Measurements from ENCODE around the gene B9D2.
A peak's percentile ranks its signal among the peaks of the same experiment; 100 is the strongest.

B9D2 gene

GRCh38 chr19:41397086-41398049 lies 33.4 kb upstream of the B9D2 start, which contains the start of the genes BCKDHA and EXOSC5 (continued):
- TF ChIP-seq ZNF518A (tag by site-specific recombination; conservative IDR thresholded peaks at IDR 0.05; ENCODE audit: low read depth) (peak; percentile 75), ZBTB8A (tag by site-specific recombination; IDR thresholded peaks at IDR 0.05) (no peak), ELK4 (IDR thresholded peaks at IDR 0.05; ENCODE audit: borderline replicate concordance, low read depth, low read length) (no peak), ZNF2 (tag by site-specific recombination; IDR thresholded peaks at IDR 0.05) (peak; percentile 73; the same call in 1 of the 2 replicates), ZIC2 (tag by site-specific recombination; IDR thresholded peaks at IDR 0.05) (peak; percentile 47; the same call in 1 of the 2 replicates), SP2 (tag by site-specific recombination; IDR thresholded peaks at IDR 0.05) (peak; percentile 99), ZNF530 (tag by site-specific recombination; IDR thresholded peaks at IDR 0.05; ENCODE audit: low read depth) (no peak), KLF17 (tag by site-specific recombination; IDR thresholded peaks at IDR 0.05) (peak; percentile 42; the same call in 1 of the 2 replicates), ZEB2 (tag by site-specific recombination; IDR thresholded peaks at IDR 0.05) (peak; percentile 55; the same call in 1 of the 2 replicates), ZNF416 (tag by site-specific recombination; IDR thresholded peaks at IDR 0.05) (no peak), KLF1 (tag by site-specific recombination; IDR thresholded peaks at IDR 0.05) (peak; percentile 31), ZNF174 (tag by site-specific recombination; IDR thresholded peaks at IDR 0.05) (no peak), KLF10 (tag by site-specific recombination; IDR thresholded peaks at IDR 0.05) (peak; percentile 98), KLF16 (tag by site-specific recombination; IDR thresholded peaks at IDR 0.05) (no peak; the same call in none of the 2 replicates), ZNF280D (tag by site-specific recombination; IDR thresholded peaks at IDR 0.05) (0 out of 2 replicates have a peak, but pooled peaks have one; percentile 22), ZNF48 (tag by site-specific recombination; IDR thresholded peaks at IDR 0.05) (no peak), RBAK (tag by site-specific recombination; IDR thresholded peaks at IDR 0.05) (0 out of 2 replicates have a peak, but pooled peaks have one; percentile 8), PRDM4 (tag by site-specific recombination; IDR thresholded peaks at IDR 0.05) (peak; percentile 55), TCF7L2 (IDR thresholded peaks at IDR 0.05; ENCODE audit: borderline replicate concordance, low read depth, low read length) (no peak), HOXC10 (CRISPR knock-in tag; IDR thresholded peaks at IDR 0.05) (no peak), ZNF239 (tag by site-specific recombination; IDR thresholded peaks at IDR 0.05) (no peak), ZNF248 (tag by site-specific recombination; IDR thresholded peaks at IDR 0.05) (no peak), ZNF529 (tag by site-specific recombination; IDR thresholded peaks at IDR 0.05; ENCODE audit: insufficient replicate concordance) (no peak)
